Endothelial cell of umbilical vein (primary cell): ENCODE results near the gene ITSN1.

Experiments used
- FOS ChIP-seq: IDR thresholded peaks from 2 replicates; pipeline ENCODE4 v1.6.1; 2011; ENCODE audit warnings: mild to moderate bottlenecking, low read length, moderate library complexity, borderline replicate concordance; ENCODE audit not compliant: insufficient read depth
- POLR2A ChIP-seq: IDR thresholded peaks from 2 replicates; pipeline ENCODE4 v1.6.1; 2012; ENCODE audit warnings: low read depth, mild to moderate bottlenecking, control low read depth, low read length
- POLR2AphosphoS5 ChIP-seq: IDR thresholded peaks from 2 replicates; pipeline ENCODE4 v1.6.1; 2012; ENCODE audit warnings: low read depth, mild to moderate bottlenecking, control low read depth, low read length, moderate library complexity; ENCODE audit not compliant: insufficient read depth
- TF ChIP-seq, protein P1 (sequence below), 2 donors: IDR thresholded peaks; 1 replicate in 1 of 2; 2 replicates in 1 of 2; pipeline ENCODE4 v1.5.1; 2011; ENCODE audit warnings: low read length in 2 of 2, mild to moderate bottlenecking in 2 of 2, moderate library complexity in 2 of 2, control low read depth in 1 of 2, inconsistent platforms in 1 of 2, low read depth in 1 of 2; ENCODE audit not compliant: insufficient read depth in 1 of 2; ENCODE audit errors: extremely low read depth in 1 of 2
- TF ChIP-seq, protein P2 (sequence below): IDR thresholded peaks from 2 replicates; pipeline ENCODE4 v1.6.1; 2011; ENCODE audit not compliant: insufficient read depth, insufficient read length

DNA sequence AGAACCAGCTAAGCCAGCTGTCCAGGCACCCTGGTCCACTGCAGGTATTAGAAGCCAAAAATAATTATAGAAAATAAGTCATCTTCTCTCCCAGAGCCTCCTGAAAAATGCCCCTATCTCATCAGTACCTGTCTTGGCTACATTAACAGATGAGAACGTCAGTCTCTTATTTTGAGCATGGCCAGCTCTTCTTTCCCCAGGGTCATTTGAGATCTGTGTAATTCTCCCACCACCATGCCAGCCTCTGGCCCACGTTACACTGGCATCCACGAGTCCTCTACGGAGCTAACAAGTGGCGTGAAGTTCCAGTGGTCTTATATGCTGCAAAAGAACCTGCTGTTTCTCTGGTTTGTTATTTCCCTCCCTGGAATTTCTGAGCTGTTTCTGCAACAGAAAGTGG is 155.3 kb downstream of the ITSN1 start:
- no peak for TF ChIP-seq POLR2A
- TF ChIP-seq, protein P1, sequence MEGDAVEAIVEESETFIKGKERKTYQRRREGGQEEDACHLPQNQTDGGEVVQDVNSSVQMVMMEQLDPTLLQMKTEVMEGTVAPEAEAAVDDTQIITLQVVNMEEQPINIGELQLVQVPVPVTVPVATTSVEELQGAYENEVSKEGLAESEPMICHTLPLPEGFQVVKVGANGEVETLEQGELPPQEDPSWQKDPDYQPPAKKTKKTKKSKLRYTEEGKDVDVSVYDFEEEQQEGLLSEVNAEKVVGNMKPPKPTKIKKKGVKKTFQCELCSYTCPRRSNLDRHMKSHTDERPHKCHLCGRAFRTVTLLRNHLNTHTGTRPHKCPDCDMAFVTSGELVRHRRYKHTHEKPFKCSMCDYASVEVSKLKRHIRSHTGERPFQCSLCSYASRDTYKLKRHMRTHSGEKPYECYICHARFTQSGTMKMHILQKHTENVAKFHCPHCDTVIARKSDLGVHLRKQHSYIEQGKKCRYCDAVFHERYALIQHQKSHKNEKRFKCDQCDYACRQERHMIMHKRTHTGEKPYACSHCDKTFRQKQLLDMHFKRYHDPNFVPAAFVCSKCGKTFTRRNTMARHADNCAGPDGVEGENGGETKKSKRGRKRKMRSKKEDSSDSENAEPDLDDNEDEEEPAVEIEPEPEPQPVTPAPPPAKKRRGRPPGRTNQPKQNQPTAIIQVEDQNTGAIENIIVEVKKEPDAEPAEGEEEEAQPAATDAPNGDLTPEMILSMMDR (IDR thresholded peaks at IDR 0.05; ENCODE audit: extremely low read depth in 1 of 2, insufficient read depth in 1 of 2, low read depth in 1 of 2, low read length in 2 of 2), result no peak
- TF ChIP-seq POLR2AphosphoS5, result no peak
- no peak for TF ChIP-seq FOS
- TF ChIP-seq, protein P2, sequence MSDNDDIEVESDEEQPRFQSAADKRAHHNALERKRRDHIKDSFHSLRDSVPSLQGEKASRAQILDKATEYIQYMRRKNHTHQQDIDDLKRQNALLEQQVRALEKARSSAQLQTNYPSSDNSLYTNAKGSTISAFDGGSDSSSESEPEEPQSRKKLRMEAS, result no peak
